NOMO-1 treated with dmso at 0.1 percent for 144 hours (cell line): ENCODE data around the gene TTR.

Experiments used
- DNase-seq: peaks from one replicate; lab custom pipeline; 2025; ENCODE audit not compliant: unreplicated experiment; lab: John Stamatoyannopoulos, UW

Gene TTR

DNA sequence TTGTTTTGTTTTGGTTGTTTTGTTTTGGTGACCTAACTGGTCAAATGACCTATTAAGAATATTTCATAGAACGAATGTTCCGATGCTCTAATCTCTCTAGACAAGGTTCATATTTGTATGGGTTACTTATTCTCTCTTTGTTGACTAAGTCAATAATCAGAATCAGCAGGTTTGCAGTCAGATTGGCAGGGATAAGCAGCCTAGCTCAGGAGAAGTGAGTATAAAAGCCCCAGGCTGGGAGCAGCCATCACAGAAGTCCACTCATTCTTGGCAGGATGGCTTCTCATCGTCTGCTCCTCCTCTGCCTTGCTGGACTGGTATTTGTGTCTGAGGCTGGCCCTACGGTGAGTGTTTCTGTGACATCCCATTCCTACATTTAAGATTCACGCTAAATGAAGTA is at the start of gene TTR:
TSS of gene TTR (plus strand) at position 250 of the 400 bp plus-strand sequence. CDS start at position 276, 26 bp downstream.
- DNase-seq: no peak

DNA sequence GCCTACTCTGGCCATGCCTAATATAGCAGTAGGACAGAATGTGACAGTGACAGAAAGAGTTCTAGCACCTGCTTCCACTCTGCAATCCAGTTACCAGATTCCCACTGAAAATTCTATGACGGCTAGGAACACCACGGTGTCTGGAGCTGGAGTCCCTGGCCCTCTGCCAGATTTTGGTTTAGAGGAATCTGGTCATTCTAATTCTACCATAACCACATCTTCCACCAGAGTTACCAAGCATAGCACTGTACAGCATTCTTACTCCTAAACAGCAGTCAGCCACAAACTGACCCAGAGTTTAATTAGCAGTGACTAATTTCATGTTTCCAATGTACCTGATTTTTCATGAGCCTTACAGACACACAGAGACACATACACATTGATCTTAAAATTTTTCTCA is 45.2 kb upstream of the TTR start:
- no peak for DNase-seq

DNA sequence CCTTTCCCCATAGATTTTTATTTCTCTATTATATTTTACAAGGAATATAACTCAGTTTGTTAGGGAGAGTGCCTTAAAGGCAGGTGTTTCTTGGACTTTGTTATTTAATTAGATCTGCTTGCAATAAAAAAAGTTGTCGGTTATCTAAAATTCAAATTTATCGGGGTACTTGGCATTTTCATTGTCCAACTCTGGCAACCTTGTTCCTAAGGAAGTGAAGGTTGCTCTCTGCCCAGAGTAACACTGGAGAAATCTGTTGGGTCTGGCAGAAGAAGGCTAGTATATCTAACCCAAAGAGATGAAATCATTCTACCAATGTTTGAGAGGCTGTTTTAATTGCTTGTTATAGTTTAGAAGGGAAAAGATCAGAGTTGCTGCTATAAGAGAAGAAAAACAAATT is 42.8 kb upstream of the TTR start:
- no peak for DNase-seq

DNA sequence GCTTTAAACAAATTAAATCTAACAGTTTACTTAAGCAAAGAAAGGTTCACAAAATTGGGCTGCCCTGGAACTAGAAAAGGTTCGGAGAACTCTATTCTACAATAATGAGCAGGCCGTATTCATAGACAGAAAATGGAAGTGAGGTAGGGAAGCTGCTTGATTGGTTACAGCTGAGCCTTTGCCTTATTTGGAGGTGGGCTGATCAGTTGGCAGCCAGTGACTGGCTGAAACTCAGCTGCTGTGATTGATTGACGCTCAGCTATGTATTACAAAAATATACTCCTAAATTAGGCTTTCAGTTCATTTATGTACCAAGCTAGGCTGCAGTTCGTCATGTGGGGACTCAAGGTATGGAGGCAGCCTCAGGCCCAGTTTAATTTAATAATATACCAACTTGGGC is 42.3 kb upstream of the TTR start:
- DNase-seq: no peak

DNA sequence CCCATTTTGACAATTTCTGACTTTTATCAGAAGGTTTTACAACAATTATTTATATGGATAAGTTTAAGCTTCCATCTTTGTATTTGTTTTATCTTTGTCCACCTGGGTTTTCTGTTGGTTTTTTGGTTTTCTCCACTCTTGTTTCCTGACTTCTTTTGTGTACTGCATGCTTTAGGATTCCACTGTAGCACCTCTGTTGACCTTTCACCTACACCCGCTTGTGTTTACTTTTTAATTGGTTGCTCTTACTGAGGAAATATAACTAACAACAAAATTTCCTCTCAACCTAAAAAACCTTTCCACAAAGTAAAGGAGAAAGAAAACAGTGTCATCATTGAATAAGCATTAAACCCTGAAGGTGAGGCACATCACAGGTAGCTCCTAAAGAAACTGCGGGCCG is 39.8 kb upstream of the TTR start:
- DNase-seq: no peak

DNA sequence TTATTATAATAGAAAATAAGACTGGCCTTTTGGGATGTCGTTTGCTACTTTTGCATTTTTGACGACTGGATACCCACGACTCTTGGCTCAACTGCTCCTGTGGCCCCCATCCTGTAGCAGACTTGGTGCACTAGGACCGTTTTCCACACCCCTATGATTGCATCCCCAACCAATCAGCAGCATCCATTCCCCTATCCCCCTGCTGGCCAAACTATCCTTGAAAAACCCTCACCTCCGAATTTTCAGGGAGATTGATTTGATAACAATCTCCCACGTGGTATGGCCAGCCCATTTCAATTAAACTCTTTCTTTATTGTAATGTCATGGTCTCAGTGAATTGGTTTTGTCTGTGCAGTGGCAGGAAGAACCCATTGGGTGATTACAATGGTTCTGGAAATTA is 37.9 kb upstream of the TTR start:
- no peak for DNase-seq

DNA sequence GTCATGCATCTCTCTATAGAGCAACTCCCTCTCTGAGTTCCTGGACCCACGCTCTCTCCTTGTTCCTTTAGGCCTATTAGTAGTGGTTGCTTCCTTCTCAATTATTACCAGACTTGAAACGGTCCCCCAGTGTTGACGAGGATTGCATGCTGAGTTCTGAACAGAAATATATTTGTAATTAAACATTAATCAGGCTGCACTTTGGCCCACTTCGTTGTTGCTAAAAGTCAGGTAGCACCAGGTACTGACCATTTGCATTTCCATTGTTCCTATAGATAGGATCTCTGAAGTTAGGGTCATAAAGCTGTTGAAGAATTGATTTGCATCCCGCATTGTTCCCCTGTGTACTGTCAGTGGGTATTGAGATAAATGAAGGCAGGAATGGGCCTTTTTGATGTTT is 36.9 kb upstream of the TTR start:
- DNase-seq: no peak

DNA sequence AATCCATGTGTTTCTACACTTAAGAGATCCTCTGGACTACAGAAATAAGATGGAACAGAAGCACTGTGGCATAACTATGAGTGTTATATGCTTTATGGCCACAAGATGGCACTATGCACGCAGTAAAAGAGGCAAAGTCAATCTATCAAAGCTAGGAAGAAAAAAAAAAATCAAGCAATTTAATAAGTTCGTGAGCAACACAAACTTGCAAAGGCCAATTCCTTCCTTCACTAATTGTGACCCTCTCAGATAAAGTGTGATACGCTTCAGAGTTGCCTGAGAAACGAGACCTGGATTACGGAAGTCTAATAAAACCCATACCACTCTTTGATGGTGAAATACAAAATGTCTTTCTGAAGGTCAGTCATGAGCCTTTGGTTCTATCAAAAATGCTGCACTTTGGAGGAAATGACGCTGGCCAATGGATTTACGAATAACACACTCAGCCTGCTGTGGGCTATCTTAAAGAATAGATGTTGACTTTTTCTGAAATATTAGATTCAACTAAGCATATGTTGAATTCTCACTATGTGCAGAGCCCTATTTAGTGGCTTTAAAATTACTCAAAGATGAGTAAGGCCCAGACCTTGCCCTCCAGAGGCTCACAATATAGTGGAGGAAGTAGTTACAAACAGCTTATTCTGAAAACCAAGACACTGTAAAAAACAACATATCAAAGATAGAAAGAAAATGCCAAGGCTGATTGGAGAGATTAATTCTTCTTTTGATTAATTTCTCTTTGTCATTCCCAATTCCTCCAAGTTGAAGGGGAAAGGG is 35.5 kb upstream of the TTR start:
- DNase-seq: peak; percentile 43

DNA sequence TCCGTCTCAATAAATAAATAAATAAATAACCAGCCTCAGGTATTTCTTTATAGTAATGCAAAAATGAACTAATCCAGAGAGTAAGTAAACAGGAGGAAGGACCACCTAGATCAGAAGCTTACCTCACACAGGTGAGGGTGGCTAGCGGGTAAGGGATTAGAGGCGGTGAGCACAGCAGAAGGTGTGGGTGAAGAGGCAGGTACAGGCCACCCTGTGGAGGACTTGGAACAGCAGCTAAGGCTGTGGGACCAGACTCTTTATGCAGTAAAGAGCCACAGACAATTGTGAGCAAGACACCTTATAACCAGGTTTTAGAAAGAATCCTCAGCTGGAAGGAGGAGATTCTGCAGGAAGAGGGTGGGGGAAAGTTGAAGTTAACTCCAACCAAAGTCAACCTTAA is 34.2 kb upstream of the TTR start:
- no peak for DNase-seq

DNA sequence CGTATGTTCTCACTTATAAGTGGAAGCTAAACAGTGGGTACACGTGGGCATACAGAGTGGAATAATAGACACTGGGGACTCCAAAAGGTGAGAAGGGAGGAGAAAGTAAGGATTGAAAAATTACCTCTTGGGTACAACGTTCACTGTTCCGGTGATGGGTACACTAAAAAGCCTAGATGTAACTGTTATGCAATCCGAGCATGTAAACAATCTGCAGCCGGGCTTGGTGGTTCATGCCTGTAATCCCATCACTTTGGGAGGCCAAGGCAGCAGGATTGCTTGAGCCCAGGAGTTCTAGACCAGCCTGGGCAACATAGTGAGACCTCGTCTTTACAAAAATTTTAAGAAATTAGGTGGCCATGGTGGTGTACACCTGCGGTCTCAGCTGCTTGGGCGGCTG is 33.1 kb upstream of the TTR start:
- no peak for DNase-seq

DNA sequence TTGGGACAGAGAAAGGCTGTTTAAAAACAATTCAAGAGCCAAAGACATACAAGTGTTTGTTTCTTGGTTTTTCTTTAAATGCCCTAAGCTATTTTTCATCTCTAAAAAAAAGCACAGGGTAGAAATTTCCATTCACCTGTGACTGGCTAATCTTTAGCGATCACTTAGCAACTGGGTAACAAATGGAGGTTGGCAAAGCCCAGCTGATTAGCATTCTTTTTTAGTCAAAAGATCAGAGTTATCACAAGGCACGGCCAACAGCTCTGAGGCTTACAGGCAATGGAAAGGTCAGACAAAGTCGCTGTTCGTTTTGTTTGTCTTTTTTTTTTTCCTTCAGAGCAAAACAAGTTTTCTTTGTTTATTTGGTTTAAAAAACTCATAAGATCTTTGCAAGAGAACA is 29.0 kb upstream of the TTR start:
- no peak for DNase-seq

DNA sequence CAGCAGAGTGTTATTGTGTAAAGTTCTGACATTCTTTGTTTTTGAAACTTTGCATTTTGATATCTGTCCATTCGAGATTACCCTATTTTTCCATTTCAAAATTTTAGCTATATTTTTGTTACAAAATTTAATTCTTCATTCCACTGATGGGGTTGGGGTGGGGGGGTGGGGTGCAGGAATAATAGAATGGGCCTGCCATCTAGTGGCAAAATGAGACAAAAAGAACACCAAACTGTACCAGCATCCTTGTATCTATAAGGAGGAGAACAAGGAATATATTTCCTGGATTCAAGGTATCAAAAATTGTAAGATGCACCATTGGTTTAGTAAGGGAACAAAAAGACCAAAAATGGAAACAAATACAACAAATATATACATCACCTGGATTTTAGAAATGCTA is 27.9 kb upstream of the TTR start:
- DNase-seq: no peak

DNA sequence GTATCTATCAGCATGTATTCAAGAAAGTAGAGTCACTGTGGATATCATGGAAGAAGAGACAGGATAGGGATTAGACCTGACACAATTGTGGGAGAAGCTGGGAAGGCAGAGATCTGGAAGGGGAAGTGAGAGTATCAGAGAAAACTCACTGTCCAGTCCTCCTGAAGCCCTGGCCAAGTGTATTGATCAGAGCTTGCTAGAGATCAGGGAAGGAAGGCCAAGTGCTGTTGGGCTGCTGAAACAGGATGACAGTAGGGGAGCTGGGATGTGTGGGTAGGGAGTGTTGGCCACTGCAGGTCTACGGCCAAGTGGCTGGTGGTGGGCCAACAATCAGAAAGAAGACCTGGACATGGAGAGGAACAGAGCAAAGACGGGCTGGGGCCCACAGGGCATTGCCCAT is 26.3 kb upstream of the TTR start:
- no peak for DNase-seq

DNA sequence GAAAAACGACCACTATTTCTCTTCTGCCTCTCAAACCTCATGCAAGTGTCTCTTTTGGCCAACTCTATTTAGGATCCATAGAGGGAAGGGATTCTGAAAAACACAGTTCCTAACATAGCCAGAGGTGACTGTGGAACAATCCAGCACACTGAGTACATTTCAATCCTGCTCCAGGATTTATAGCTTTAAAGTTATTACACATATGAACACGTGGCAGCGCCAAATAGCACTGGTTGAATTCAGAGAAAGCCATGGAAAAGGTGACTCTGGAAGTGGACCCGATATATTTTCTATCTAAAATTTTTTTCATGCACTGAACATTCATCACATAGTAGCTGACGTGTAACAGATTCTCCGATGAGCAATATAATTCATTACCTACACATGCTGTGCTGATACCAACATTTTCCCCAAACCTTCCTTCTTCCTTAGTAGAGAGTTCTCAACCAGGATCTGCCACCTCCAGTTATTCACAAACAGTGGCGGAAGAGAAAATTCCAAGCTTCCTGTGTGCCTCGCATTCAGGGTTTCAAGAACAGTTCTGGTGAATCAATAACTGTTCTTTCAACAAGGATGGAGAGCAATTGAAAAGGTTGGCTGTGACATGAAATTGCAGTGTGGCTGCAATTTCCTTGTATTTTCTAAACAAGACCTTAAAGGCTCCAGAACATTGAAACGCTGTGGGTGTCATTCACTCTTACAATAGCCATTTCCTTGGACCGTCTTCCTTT is 25.7 kb upstream of the TTR start:
- no peak for DNase-seq

DNA sequence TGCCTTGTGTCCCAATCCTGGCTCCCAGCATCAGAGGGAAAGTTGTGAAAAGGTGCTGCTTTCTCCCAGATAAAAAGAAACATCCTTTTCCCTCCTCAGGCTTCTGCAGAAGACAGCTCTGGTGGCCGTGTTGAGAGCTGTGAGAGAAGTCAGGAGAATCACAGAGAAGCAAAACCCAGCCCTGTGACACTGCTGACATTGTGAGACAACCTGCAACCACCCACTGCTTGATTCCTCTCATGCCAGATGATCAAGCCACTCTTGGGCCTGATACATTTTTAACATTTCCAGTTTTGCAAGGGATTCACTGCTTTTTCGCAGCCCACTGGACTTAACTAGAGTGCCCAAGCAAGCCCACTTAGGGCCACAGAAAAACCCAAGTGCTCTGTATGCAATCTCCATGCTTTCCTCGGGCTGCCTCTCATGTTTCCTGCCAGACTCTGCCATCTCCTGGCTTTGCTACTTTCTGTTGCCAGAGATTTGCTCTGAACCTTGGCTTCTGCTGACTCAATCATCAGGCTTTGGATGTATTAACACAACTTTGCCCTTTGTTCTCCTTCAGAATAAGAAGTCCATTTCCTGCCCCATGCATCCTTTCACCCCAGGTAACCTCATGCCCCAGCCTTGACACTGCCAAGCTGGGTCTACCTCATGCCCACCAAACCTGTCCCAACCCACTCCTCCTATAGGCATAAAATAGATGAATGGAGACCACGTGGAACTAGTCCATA is 24.9 kb upstream of the TTR start:
- no peak for DNase-seq

DNA sequence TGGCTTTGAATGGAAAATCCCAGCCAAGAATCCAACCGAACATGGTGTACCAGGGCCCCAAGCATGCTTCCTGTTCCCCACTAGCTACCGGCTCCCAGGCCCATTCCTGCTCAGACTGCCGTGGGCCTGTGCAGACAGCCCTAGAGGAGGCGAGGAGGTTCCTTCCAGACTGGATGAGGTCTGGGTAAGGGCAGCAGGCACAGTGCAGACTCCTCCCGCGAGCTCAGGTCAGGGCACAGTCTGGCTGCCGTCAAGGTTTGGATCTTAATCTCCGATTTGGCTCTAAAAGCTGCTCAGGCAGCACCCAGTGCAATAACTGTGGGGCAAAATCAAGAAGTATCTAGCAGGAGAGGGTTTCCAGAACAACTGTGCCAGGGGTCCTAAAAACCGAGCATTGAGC is 19.3 kb upstream of the TTR start:
- no peak for DNase-seq

DNA sequence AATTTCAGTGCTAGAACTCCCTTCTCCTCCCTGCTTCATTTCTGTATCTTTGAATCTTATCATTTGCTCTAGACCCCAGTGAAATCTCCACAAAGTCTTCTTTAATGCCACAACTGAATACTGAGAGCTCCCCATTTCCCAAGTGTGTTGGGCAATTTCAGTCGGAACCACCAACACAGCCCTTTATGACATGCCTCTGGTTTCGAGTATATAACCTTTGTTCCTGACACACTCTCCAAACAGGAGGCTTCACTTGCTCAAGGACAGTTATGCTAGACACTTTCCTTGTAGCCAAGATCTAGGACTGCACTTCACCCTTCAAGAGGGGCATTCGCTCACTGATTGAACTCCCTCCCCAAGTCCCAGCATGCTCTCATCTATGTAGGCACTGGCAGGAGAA is 18.6 kb upstream of the TTR start:
- no peak for DNase-seq

DNA sequence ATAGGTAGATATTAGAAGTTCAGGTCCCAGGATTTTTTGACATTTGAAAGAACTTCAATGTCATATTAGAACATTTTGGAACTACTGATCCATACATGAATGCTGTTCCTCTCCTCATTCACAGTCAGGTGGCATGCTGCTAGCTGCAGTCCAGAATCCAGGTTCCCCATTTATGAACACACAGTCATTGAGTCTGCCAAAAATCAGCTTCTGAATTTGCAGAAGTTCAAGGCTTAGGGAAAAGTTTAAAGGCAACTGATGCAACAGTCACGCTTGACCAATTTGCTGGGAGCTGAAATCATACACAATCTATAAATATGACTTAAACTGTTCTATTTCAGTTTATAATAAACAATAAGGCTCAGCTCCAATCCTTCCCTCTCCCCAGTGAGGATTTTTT is 17.3 kb upstream of the TTR start:
- peak; percentile 64 for DNase-seq

DNA sequence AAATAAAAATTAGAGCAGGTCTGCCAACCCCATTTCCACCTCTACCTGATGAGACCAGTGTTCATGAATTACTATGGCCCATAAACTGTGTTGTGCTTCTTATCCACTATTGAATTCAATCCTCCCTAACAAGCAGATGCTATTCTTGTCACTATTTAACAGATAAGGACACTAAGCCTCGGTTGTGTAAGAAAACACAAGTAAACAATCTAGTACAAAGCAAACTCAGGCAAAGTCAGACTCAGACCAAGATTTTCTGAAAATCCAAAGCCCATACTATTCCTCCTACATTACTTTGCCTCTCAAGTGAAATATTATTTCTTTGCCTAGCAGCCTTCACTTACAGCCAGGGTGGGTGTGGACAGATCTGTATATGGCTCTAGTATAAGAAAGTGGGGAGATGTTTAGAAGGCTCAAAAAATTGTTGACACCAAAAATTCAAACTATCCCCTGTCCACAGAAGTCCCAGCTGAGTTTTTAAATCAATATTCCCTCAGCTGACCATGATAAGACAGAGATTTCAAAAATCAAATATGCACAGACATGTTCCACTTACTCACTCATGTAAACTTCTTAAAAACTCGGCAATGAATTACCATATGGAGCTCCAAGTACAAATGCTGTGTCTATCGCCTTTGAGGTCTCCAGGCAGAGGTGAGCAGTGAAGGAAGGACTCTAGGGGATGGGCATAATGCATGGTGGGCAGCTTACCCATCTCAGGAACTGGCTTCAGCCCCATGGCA is 16.0 kb upstream of the TTR start:
- DNase-seq: no peak

DNA sequence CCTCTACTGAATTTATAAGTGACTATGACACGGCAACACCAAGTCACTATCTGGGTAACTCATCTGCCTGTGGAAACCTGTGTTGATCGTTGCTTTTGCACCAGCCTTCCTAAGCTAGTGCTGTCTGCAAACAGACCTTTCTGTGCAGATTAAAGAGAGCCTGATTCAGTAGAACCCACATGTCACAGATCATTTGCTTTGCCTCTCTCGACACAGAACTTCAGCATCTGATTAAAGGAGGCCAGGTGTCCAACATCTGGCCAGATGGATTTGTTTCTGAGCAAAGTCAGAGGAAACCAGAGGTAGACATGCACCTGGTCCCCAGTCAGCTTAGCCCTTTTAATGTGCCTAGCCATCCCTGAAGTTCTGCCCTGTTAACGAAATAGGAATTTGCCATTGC is 15.0 kb upstream of the TTR start:
- no peak for DNase-seq

DNA sequence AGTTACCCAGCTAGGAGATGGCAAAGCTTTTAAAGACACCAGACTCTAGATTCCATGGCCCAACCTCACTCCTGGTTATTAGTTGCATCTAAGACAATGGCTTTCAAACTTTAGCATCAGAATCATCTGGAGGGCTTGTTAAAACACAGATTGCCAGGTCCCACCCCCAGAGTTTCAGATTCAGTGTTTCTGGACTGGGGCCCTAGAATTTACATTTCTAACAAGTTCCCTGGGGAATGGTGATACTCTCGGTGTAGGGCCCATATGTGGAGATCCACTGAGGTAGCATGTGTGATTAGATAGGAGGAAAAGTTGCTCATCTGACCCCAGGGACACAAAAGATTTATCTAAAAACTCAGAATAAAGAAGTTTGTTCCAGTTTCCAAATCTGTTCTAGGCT is 14.5 kb upstream of the TTR start:
- DNase-seq: no peak
